Suppressor macrophage treated with lipopolysaccharide for 1 hour (primary cell): Measurements from ENCODE around the gene TANK.
A peak's percentile ranks its signal among the peaks of the same experiment; 100 is the strongest.

Experiments used
- DNase-seq, 3 donors: peaks; one replicate each; pipeline ENCODE4 v3.0.0-alpha.2; 2020 to 2022

The TANK gene

GRCh38 chr2:161134547-161135518 is 25.4 kb upstream of the TANK start:
- DNase-seq: peak; percentile 35 to 58 (median 48)

GRCh38 chr2:161135951-161136593 is 24.2 kb upstream of the TANK start:
- DNase-seq: no peak

- DNase-seq: peak; percentile 88 to 98 (median 96)
These were observed 23.4 kb upstream of the TANK start for GRCh38 chr2:161136696-161137324.

GRCh38 chr2:161138429-161138828 is 21.8 kb upstream of the TANK start:
- no peak for DNase-seq

GRCh38 chr2:161139098-161139987 is 20.9 kb upstream of the TANK start:
- DNase-seq: peak; percentile 34 to 70 (median 62)

GRCh38 chr2:161141033-161141432 is 19.2 kb upstream of the TANK start:
- DNase-seq: no peak

GRCh38 chr2:161146209-161146775 is 13.9 kb upstream of the TANK start:
- peak in 1 of 3 donors; percentile 34 for DNase-seq

- no peak for DNase-seq
These were observed 13.2 kb upstream of the TANK start for GRCh38 chr2:161146996-161147395.

- DNase-seq: no peak
These were observed 12.4 kb upstream of the TANK start for GRCh38 chr2:161147856-161148255.

- DNase-seq: no peak
These were observed 9.5 kb upstream of the TANK start for GRCh38 chr2:161150704-161151103.

GRCh38 chr2:161152302-161152701 is 7.9 kb upstream of the TANK start:
- no peak for DNase-seq

- no peak for DNase-seq
These were observed 1.3 kb upstream of the TANK start for GRCh38 chr2:161158882-161159281.

GRCh38 chr2:161159456-161160225 is 587 bp upstream of the TANK start:
- no peak for DNase-seq

- no peak for DNase-seq
These were observed 962 bp downstream of the TANK start for GRCh38 chr2:161161074-161161706.

GRCh38 chr2:161163440-161163839 is 3.2 kb downstream of the TANK start:
- peak; percentile 39 to 80 (median 45) for DNase-seq

GRCh38 chr2:161164161-161164560 is 3.9 kb downstream of the TANK start:
- no peak for DNase-seq

GRCh38 chr2:161165266-161165665 is 5.0 kb downstream of the TANK start:
- DNase-seq: no peak

GRCh38 chr2:161165811-161166210 is 5.6 kb downstream of the TANK start:
- peak; percentile 49 to 77 (median 71) for DNase-seq

GRCh38 chr2:161166538-161167409 is 6.5 kb downstream of the TANK start:
- peak; percentile 69 to 77 (median 72) for DNase-seq

- DNase-seq: no peak
These were observed 9.1 kb downstream of the TANK start for GRCh38 chr2:161169335-161169734.
